ENCODE data around the gene RNH1.

RNH1 gene

DNA sequence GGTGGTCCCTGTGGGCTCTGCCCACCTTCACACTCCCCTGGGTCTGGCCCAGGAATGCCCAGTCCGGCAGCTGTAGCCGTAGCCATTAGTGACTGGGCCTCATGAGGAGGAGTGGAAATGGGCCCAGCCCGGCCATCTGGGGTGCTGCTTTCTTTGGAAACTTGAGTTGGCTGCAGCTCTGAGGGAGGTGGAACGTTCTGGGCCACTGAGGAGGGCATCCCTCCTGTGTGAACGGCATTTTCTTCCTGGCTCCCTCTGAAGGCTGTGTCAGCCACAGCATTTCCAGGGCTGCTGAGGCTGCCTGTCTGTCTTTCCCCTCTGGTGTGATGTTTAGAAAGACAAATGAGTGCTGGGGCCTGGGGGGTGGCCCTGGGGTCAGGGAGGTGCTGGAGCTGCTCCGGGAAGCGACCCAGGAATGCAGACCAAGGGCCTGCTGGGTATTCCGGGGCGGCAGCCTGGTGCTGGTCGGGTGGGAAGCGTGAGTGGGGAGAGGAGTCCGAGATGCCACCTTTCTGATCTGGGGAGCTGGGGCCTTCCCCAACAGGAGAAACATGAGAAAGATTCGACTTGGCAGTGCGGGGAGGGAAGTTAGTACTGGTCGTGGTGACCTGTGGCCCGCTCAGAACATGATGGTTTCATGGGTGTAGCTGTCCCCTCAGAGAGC is 29.9 kb downstream of the RNH1 start:
- Histone ChIP-seq H3K27me3 (no peaks in the 10 kb centered on the region), H3K4me3 (no peak overlapping the region), H3K27ac (no peak overlapping the region), H3K36me3 (peaks cover 0 to 10% (median 10%) of the 10 kb centered on the region in 3 donors), H3K9me3 (no peaks in the 10 kb centered on the region), H3K4me1 (no peaks in the 10 kb centered on the region)
- no peak for DNase-seq
- intact Hi-C loops (cut with DNase I; ENCODE audit: low total_unique reads), result no loop called here
- TF ChIP-seq, protein P1, sequence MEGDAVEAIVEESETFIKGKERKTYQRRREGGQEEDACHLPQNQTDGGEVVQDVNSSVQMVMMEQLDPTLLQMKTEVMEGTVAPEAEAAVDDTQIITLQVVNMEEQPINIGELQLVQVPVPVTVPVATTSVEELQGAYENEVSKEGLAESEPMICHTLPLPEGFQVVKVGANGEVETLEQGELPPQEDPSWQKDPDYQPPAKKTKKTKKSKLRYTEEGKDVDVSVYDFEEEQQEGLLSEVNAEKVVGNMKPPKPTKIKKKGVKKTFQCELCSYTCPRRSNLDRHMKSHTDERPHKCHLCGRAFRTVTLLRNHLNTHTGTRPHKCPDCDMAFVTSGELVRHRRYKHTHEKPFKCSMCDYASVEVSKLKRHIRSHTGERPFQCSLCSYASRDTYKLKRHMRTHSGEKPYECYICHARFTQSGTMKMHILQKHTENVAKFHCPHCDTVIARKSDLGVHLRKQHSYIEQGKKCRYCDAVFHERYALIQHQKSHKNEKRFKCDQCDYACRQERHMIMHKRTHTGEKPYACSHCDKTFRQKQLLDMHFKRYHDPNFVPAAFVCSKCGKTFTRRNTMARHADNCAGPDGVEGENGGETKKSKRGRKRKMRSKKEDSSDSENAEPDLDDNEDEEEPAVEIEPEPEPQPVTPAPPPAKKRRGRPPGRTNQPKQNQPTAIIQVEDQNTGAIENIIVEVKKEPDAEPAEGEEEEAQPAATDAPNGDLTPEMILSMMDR (IDR thresholded peaks at IDR 0.05), result no peak

DNA sequence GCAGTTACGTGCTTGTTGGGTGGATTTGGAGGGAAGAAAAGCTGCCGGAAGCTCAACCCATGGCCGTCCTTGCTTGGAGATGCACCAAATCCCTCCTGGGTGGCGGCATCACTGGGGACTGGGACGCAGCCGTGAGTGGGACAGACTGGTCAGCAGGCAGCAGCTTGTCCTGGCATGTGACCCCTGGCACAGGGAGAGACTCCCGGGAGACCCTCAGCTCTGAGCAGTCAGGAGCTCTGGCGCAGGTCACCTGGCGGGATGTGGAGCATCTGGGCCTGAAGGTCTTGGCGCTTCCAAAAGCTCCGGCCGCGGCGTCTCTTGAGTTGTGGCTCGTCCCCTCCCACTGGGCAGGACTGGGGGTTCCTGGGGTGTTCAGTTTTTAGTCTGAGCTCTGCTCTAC is 30.6 kb downstream of the RNH1 start:
- Histone ChIP-seq H3K27ac (no peak overlapping the region), H3K36me3 (peaks cover 0 to 10% (median 10%) of the 10 kb centered on the region in 3 donors), H3K9me3 (no peaks in the 10 kb centered on the region), H3K4me1 (no peaks in the 10 kb centered on the region), H3K4me3 (no peak overlapping the region), H3K27me3 (no peaks in the 10 kb centered on the region)
- DNase-seq, result no peak
- intact Hi-C loops (cut with DNase I; ENCODE audit: low total_unique reads), result no loop called here
- TF ChIP-seq, protein P1 (IDR thresholded peaks at IDR 0.05), result no peak

- Histone ChIP-seq H3K27ac (no peak overlapping the region), H3K36me3 (peaks cover 0 to 10% (median 10%) of the 10 kb centered on the region in 3 donors), H3K9me3 (no peaks in the 10 kb centered on the region), H3K4me3 (no peak overlapping the region), H3K27me3 (no peaks in the 10 kb centered on the region), H3K4me1 (peaks cover 0 to under 1% (median 0%) of the 10 kb centered on the region in 4 donors)
- intact Hi-C loops (cut with DNase I; ENCODE audit: low total_unique reads), result no loop called here
- TF ChIP-seq, protein P1 (IDR thresholded peaks at IDR 0.05), result no peak
- DNase-seq, result no peak
Observed at GRCh38 chr11:475941-476340, 31.1 kb downstream of the RNH1 start.

- Histone ChIP-seq H3K27me3 (no peaks in the 10 kb centered on the region), H3K27ac (no peak overlapping the region), H3K9me3 (no peaks in the 10 kb centered on the region), H3K36me3 (peaks cover 0 to 10% (median 10%) of the 10 kb centered on the region in 3 donors), H3K4me3 (no peak overlapping the region), H3K4me1 (peaks cover 2 to 10% (median 5%) of the 10 kb centered on the region in 4 donors)
- TF ChIP-seq, protein P1 (IDR thresholded peaks at IDR 0.05), result no peak
- no peak for DNase-seq
- intact Hi-C loops (cut with DNase I; ENCODE audit: low total_unique reads), result no loop called here
Observed at GRCh38 chr11:474914-475506, 32.0 kb downstream of the RNH1 start.

DNA sequence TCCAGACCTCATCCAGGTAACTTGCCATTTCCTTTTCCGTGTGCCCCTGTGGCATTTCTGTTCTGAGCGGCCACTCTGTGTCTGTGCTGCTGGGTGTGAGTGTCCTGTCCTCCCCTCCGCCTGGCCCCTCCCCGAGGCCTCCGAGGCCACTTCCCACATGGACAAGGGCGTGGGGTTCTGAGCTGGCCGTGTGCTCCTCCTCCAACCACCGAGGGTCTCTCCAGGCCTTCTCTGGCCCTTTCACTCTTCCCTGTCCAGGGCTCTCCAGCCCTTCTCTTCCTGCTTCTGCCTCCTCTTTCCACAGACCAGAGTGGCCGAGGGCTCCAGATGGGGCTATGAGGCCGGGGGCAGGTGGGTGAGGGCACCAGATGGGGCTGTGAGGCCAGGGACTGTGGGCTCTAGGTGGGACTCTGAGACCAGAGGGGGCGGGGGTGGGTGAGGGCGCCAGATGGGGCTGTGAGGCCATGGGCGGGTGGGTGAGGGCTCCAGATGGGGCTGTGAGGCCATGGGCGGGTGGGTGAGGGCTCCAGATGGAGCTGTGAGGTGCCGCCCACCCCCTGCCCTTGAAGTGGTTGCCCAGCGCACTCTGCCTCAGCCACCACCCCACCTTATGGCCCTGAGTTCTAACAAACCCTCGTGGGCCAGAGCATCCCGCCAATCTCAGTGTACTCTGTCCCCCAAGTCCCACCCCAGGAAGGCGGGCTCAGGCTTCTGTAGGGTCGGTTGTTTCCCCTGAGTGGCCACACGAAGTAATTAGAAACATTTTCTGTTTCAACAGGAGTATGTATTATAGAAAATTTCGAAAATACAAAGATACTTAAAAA is 32.9 kb downstream of the RNH1 start:
- H3K27ac ChIP-seq, result no peak overlapping the region
- no peaks in the 10 kb centered on the region for H3K9me3 ChIP-seq
- H3K36me3 ChIP-seq, result peaks cover 0 to 6% (median 5%) of the 10 kb centered on the region in 3 donors
- intact Hi-C loops (cut with DNase I; ENCODE audit: low total_unique reads), result no loop called here
- no peak for DNase-seq
- H3K27me3 ChIP-seq, result no peaks in the 10 kb centered on the region
- H3K4me1 ChIP-seq, result peaks cover 3 to 18% (median 10%) of the 10 kb centered on the region in 4 donors
- TF ChIP-seq, protein P1 (IDR thresholded peaks at IDR 0.05), result no peak
- no peak overlapping the region for H3K4me3 ChIP-seq
